IMR-90 (cell line): Measurements from ENCODE around the gene KLHL40. TPM values are rescaled to one million over a fixed set of nuclear protein-coding genes. Genes with fewer than 3 reads are reported as not detected.

ENCODE experiments used
- ATAC-seq: fragments of 200-7000 bp; cut with Tn5 transposase; 2 replicates; pipeline ENCODE4 v1.9.1; 2020; ENCODE audit warnings: low read depth, mild to moderate bottlenecking, moderate library complexity
- BruUV-seq: library from RNA; stranded (reverse); fragments of 400-500 nt; replicated peaks from 2 replicates; lab custom pipeline; 2021; lab: Mats Ljungman, UMichigan
- CTCF ChIA-PET: fragments of 300-600 bp; formaldehyde crosslinking; extraction: SDS; loops from one replicate; lab custom pipeline; 2021; ENCODE audit warnings: antibody characterized with exemption; lab: Yijun Ruan, JAX
- POLR2A ChIA-PET: fragments of 300-600 bp; sonication (Branson Sonifier 250); formaldehyde crosslinking; loops from one replicate; lab custom pipeline; 2022; ENCODE audit warnings: antibody characterized with exemption; ENCODE audit not compliant: unreplicated experiment; lab: Charles Lee
- DNase-seq: peaks from one replicate; pipeline ENCODE4 v3.0.0; 2013
- H2AFZ ChIP-seq: replicated peaks from 2 replicates; pipeline ENCODE3; 2013; ENCODE audit warnings: low read length, mild to moderate bottlenecking; ENCODE audit not compliant: poor library complexity
- H2AK5ac ChIP-seq: 2 replicates; pipeline ENCODE4 v1.6.1; 2013; ENCODE audit warnings: low read depth, low read length, inconsistent platforms
- H2AK9ac ChIP-seq: replicated peaks from 2 replicates; pipeline ENCODE3; 2013; ENCODE audit warnings: mild to moderate bottlenecking, low read depth, low read length, moderate library complexity; ENCODE audit not compliant: poor library complexity
- H2BK120ac ChIP-seq: 2 replicates; pipeline ENCODE4 v1.6.1; 2013; ENCODE audit warnings: low read depth, low read length, inconsistent platforms
- H2BK15ac ChIP-seq: 3 replicates; pipeline ENCODE4 v1.6.1; 2013; ENCODE audit warnings: low read depth, low read length, inconsistent platforms
- H2BK20ac ChIP-seq: 2 replicates; pipeline ENCODE4 v1.6.1; 2013; ENCODE audit warnings: low read depth, mild to moderate bottlenecking, inconsistent platforms, low read length, moderate library complexity
- H2BK5ac ChIP-seq: 2 replicates; pipeline ENCODE4 v1.6.1; 2013; ENCODE audit warnings: mild to moderate bottlenecking, low read depth, low read length, inconsistent platforms; ENCODE audit not compliant: poor library complexity, severe bottlenecking
- H3K14ac ChIP-seq: replicated peaks from 2 replicates; pipeline ENCODE4 v1.6.1; 2013; ENCODE audit warnings: low read depth, low read length, inconsistent platforms
- H3K18ac ChIP-seq: 2 replicates; pipeline ENCODE4 v1.6.1; 2013; ENCODE audit warnings: low read depth, low read length, control low read depth
- H3K23ac ChIP-seq: 2 replicates; pipeline ENCODE4 v1.6.1; 2013; ENCODE audit warnings: low read depth, low read length, inconsistent platforms
- H3K27ac ChIP-seq: 2 replicates; pipeline ENCODE4 v1.5.1; 2013; ENCODE audit warnings: mild to moderate bottlenecking, control low read depth, low read length; ENCODE audit not compliant: insufficient read depth
- H3K27me3 ChIP-seq: 2 replicates; pipeline ENCODE4 v1.6.1; 2013; ENCODE audit warnings: low read length; ENCODE audit not compliant: control insufficient read depth, insufficient read depth
- H3K36me3 ChIP-seq: 2 replicates; pipeline ENCODE4 v1.6.1; 2013; ENCODE audit warnings: low read length, mixed read lengths; ENCODE audit not compliant: control insufficient read depth, insufficient read depth
- H3K4ac ChIP-seq: 2 replicates; pipeline ENCODE4 v1.6.1; 2013; ENCODE audit warnings: low read depth, low read length, inconsistent platforms
- H3K4me1 ChIP-seq: 2 replicates; pipeline ENCODE4 v1.6.1; 2013; ENCODE audit warnings: low read length, mixed read lengths; ENCODE audit not compliant: control insufficient read depth, insufficient read depth
- H3K4me2 ChIP-seq: 2 replicates; pipeline ENCODE4 v1.6.1; 2013; ENCODE audit warnings: low read depth, mild to moderate bottlenecking, control low read depth, low read length, moderate library complexity
- H3K4me3 ChIP-seq: 2 replicates; pipeline ENCODE4 v1.5.1; 2013; ENCODE audit warnings: low read depth, mild to moderate bottlenecking, control low read depth, low read length, moderate library complexity; ENCODE audit not compliant: insufficient read depth
- H3K56ac ChIP-seq: 2 replicates; pipeline ENCODE4 v1.6.1; 2013; ENCODE audit warnings: low read length, inconsistent platforms; ENCODE audit not compliant: insufficient read depth; ENCODE audit errors: extremely low read depth
- H3K79me1 ChIP-seq, 2 experiments: 2 replicates each; pipeline ENCODE4 v1.6.1; 2013; ENCODE audit warnings: low read length in 2 of 2, inconsistent platforms in 1 of 2, low read depth in 1 of 2
- H3K9ac ChIP-seq: 2 replicates; pipeline ENCODE4 v1.6.1; 2013; ENCODE audit warnings: low read depth, low read length, control low read depth
- H3K9me1 ChIP-seq: 2 replicates; pipeline ENCODE4 v1.6.1; 2013; ENCODE audit warnings: low read length, inconsistent platforms; ENCODE audit not compliant: insufficient read depth
- H3K9me3 ChIP-seq: 2 replicates; pipeline ENCODE4 v1.6.1; 2013; ENCODE audit warnings: low read length; ENCODE audit not compliant: control insufficient read depth, insufficient read depth
- H4K20me1 ChIP-seq: 2 replicates; pipeline ENCODE4 v1.6.1; 2013; ENCODE audit warnings: low read length, inconsistent platforms; ENCODE audit not compliant: insufficient read depth
- H4K5ac ChIP-seq: 2 replicates; pipeline ENCODE4 v1.6.1; 2013; ENCODE audit warnings: mild to moderate bottlenecking, low read depth, low read length, control low read depth
- H4K8ac ChIP-seq, 2 experiments: 2 replicates each; pipeline ENCODE4 v1.6.1; 2013; ENCODE audit warnings: low read depth in 2 of 2, low read length in 2 of 2, control low read depth in 1 of 2, inconsistent platforms in 1 of 2
- H4K91ac ChIP-seq: 2 replicates; pipeline ENCODE4 v1.6.1; 2013; ENCODE audit warnings: low read depth, low read length, inconsistent platforms; ENCODE audit not compliant: insufficient read depth
- BHLHE40 ChIP-seq: fragments of 150-350 bp; IDR thresholded peaks from 2 replicates; pipeline ENCODE4 v1.6.1; 2016; ENCODE audit warnings: mild to moderate bottlenecking, low read depth, low read length
- CEBPB ChIP-seq: IDR thresholded peaks from 2 replicates; pipeline ENCODE4 v1.6.1; 2012; ENCODE audit warnings: low read depth, low read length, improper control_type of control experiment
- FOS ChIP-seq: fragments of 150-350 bp; IDR thresholded peaks from 2 replicates; pipeline ENCODE4 v1.6.1; 2016; ENCODE audit warnings: low read depth, low read length
- MAFK ChIP-seq: IDR thresholded peaks from 2 replicates; pipeline ENCODE4 v1.6.1; 2012; ENCODE audit warnings: low read depth, low read length, improper control_type of control experiment
- MXI1 ChIP-seq: IDR thresholded peaks from 2 replicates; pipeline ENCODE4 v1.6.1; 2012; ENCODE audit warnings: low read depth, mild to moderate bottlenecking, low read length, moderate library complexity, borderline replicate concordance
- NFE2L2 ChIP-seq: fragments of 150-350 bp; IDR thresholded peaks from 2 replicates; pipeline ENCODE4 v1.6.1; 2016; ENCODE audit warnings: low read depth, mild to moderate bottlenecking, low read length
- RAD21 ChIP-seq: IDR thresholded peaks from 2 replicates; pipeline ENCODE4 v1.6.1; 2012; ENCODE audit warnings: low read length, improper control_type of control experiment
- SMC3 ChIP-seq: fragments of 150-350 bp; IDR thresholded peaks from 2 replicates; pipeline ENCODE4 v1.6.1; 2016; ENCODE audit warnings: low read depth, mild to moderate bottlenecking, antibody characterized with exemption, low read length, moderate library complexity
- WGBS, 2 experiments: methylation state at CpG; one replicate each; pipeline versions ENCODE4 v1.1.5 to v1.1.7; 2013; ENCODE audit warnings: missing lambda C conversion rate in 2 of 2; ENCODE audit not compliant: insufficient read length in 1 of 2; ENCODE audit errors: extremely low coverage in 2 of 2; 5-methylcytosine and 5-hydroxymethylcytosine counted together
- dilution Hi-C: fragments of 300-500 bp; cut with HindIII; formaldehyde crosslinking; loops from one replicate; pipeline ENCODE4 v1.14.3; 2018; ENCODE audit warnings: low sequenced_read_pairs; ENCODE audit not compliant: unreplicated experiment
- in situ Hi-C: fragments of 300-500 bp; cut with MboI; formaldehyde crosslinking; loops from 3 replicates; pipeline ENCODE4 v1.14.3; 2019; ENCODE audit warnings: low sequenced_read_pairs, inconsistent platforms, mixed read lengths
- intact Hi-C: fragments of 100-400 bp; cut with micrococcal nuclease; formaldehyde crosslinking; loops from 2 replicates; pipeline ENCODE4 v1.10.0; 2022
- polyA plus RNA-seq, 3 experiments: library from polyadenylated mRNA; depleted of rRNA; stranded (reverse); fragments of >200 nt; gene quantifications; 2 replicates each; pipeline ENCODE4 v1.2.3, GENCODE V29; 2012; ENCODE audit warnings: low replicate concordance in 1 of 3
- total RNA-seq: library from RNA; depleted of rRNA; stranded (reverse); fragments of >200 nt; gene quantifications from 2 replicates; pipeline ENCODE4 v1.2.3, GENCODE V29; 2012
- TF ChIP-seq, protein P1 (sequence below): conservative IDR thresholded peaks from 2 replicates; pipeline ENCODE4 v1.5.1; 2012; ENCODE audit warnings: mild to moderate bottlenecking, low read depth, low read length, improper control_type of control experiment
- TF ChIP-seq, protein P2 (sequence below): fragments of 150-350 bp; IDR thresholded peaks from 2 replicates; pipeline ENCODE4 v1.6.1; 2016; ENCODE audit warnings: low read depth, mild to moderate bottlenecking, low read length, moderate library complexity, borderline replicate concordance
- TF ChIP-seq, protein P3 (sequence below): fragments of 150-350 bp; IDR thresholded peaks from 2 replicates; pipeline ENCODE4 v1.6.1; 2017; ENCODE audit warnings: mild to moderate bottlenecking, antibody characterized with exemption, low read length, low read depth

The KLHL40 gene
- total and polyA plus RNA-seq, 2 of the 4 experiments (the other 2 are of a cell fraction) = not detected

DNA sequence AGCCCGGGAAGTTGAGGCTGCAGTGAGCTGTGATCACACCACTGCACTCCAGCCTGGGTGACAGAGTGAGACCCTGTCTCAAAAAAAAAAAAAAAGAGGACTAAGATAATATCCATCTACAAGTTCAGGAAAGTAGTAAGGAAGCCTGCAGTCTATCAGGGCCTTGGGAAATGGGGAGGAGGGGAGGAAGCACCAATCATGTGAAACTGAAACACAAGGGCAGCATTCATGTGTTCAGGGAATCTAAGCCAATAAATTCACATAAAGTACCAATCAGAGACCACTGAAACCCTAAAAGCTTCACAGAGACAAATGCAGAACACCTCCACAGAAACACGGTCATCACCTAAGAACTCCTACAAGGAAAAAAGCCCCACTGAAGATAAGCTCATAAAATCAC, 40.1 kb downstream of the KLHL40 start:
- POLR2A ChIA-PET = no interaction called here
- no peak overlapping the region for H4K91ac ChIP-seq
- no peak overlapping the region for H2BK5ac ChIP-seq
- dilution Hi-C loops (no loop called here), in situ Hi-C loops (no loop called here), intact Hi-C loops (no loop called here)
- WGBS, 2 experiments = no CpG with 5 or more reads among the region's 2 CpGs
- H3K4me2 ChIP-seq = no peak overlapping the region
- no TSS peak for BruUV-seq
- H2AK9ac ChIP-seq = no peak overlapping the region
- H2AK5ac ChIP-seq = no peak overlapping the region
- no peak overlapping the region for H3K14ac ChIP-seq
- no peaks in the 10 kb centered on the region for H3K9me1 ChIP-seq
- no peak overlapping the region for H4K5ac ChIP-seq
- CTCF ChIA-PET = interaction anchor here (0.7 to 1.1 kb wide), 2 partner anchors 19 to 273 kb away, joined by 4 read pairs; no protein-coding TSS in a partner anchor
- no peaks in the 10 kb centered on the region for H3K79me1 ChIP-seq
- H2AFZ ChIP-seq = no peak overlapping the region
- H3K4me1 ChIP-seq = no peaks in the 10 kb centered on the region
- H3K9me3 ChIP-seq = peaks cover 7% of the 10 kb centered on the region
- H2BK20ac ChIP-seq = no peak overlapping the region
- no peak overlapping the region for H3K4ac ChIP-seq
- H2BK120ac ChIP-seq = no peak overlapping the region
- H3K18ac ChIP-seq = no peak overlapping the region
- no peak overlapping the region for H3K23ac ChIP-seq
- H3K27me3 ChIP-seq = peaks cover 20% of the 10 kb centered on the region
- H3K56ac ChIP-seq = no peak overlapping the region
- no peaks in the 10 kb centered on the region for H3K36me3 ChIP-seq
- H2BK15ac ChIP-seq = no peak overlapping the region
- H3K27ac ChIP-seq = no peak overlapping the region
- DNase-seq = no peak
- H3K9ac ChIP-seq = no peak overlapping the region
- no peaks in the 10 kb centered on the region for H4K20me1 ChIP-seq
- no peak overlapping the region for H4K8ac ChIP-seq
- TF ChIP-seq BHLHE40 (no peak), RAD21 (no peak), CEBPB (no peak), NFE2L2 (no peak), MAFK (no peak), FOS (no peak), SMC3 (no peak), MXI1 (no peak)
- TF ChIP-seq, protein P1, sequence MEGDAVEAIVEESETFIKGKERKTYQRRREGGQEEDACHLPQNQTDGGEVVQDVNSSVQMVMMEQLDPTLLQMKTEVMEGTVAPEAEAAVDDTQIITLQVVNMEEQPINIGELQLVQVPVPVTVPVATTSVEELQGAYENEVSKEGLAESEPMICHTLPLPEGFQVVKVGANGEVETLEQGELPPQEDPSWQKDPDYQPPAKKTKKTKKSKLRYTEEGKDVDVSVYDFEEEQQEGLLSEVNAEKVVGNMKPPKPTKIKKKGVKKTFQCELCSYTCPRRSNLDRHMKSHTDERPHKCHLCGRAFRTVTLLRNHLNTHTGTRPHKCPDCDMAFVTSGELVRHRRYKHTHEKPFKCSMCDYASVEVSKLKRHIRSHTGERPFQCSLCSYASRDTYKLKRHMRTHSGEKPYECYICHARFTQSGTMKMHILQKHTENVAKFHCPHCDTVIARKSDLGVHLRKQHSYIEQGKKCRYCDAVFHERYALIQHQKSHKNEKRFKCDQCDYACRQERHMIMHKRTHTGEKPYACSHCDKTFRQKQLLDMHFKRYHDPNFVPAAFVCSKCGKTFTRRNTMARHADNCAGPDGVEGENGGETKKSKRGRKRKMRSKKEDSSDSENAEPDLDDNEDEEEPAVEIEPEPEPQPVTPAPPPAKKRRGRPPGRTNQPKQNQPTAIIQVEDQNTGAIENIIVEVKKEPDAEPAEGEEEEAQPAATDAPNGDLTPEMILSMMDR = no peak
- TF ChIP-seq, protein P2, sequence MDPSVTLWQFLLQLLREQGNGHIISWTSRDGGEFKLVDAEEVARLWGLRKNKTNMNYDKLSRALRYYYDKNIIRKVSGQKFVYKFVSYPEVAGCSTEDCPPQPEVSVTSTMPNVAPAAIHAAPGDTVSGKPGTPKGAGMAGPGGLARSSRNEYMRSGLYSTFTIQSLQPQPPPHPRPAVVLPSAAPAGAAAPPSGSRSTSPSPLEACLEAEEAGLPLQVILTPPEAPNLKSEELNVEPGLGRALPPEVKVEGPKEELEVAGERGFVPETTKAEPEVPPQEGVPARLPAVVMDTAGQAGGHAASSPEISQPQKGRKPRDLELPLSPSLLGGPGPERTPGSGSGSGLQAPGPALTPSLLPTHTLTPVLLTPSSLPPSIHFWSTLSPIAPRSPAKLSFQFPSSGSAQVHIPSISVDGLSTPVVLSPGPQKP = no peak
- TF ChIP-seq, protein P3, sequence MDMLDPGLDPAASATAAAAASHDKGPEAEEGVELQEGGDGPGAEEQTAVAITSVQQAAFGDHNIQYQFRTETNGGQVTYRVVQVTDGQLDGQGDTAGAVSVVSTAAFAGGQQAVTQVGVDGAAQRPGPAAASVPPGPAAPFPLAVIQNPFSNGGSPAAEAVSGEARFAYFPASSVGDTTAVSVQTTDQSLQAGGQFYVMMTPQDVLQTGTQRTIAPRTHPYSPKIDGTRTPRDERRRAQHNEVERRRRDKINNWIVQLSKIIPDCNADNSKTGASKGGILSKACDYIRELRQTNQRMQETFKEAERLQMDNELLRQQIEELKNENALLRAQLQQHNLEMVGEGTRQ = no peak
- no peak for ATAC-seq
- no peak overlapping the region for H3K4me3 ChIP-seq
